ENCODE results near the gene CCR7.

Gene CCR7

GRCh38 chr17:40516581-40517285, 48.5 kb downstream of the CCR7 start:
- DNase-seq (ENCODE audit: low read depth) = peak; percentile 62

DNA sequence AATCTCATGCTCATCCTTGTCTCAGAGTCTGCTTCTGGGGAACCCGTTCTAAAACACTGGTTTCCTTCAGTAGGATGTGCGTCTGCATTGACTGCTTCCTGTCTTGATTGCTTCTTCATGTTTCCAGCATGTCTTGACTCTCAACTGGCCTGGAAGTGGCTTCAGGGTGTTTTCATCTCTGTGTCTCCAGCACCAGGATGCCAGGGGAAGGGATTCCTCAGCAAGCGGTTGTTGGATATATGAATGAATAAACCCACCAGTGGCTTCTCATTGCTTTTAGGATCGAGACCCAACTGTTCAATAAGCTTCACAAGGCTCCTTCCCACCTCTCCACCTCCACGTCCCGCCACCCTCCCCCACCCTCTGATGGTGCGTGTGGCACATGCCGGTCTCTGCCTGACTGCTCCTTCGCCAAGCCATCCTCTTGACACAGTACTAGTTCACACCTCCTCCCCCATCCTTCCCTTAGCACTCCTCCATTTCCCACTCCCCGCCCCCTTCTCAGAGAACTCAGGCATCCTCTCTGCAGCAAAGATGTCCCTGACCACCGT, 49.7 kb downstream of the CCR7 start:
- no peak for DNase-seq (ENCODE audit: low read depth)

- DNase-seq (ENCODE audit: low read depth) = no peak
Observed at GRCh38 chr17:40515011-40515410, 50.3 kb downstream of the CCR7 start.

GRCh38 chr17:40514013-40514875, 51.0 kb downstream of the CCR7 start:
- no peak for DNase-seq (ENCODE audit: low read depth)

DNA sequence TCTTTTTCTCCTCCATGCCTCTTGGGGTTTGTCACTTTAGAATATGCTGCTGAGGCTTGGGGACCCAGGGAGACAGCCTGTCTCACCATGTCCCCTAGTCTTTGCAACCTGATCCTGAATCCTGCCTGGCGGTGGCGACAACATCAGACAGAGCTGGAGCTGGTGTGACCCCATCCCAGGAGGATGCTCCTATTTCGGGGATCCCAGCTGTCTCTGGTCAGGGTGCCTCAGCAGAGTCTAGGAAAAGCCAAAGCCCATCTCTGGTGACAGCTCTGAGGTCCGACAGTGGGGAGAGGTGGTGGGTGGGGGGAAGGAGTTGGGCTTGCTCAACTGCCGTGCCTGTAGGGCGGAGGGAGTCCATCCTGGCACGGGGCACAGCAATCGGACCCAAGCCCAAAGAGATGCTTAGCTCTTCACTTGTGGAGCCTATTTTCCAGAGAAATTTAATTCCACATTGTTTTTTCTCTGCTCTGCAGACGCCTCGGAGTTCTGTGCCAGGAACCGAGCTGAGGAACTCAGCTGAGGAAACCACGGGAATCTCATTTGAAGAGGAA, 53.5 kb downstream of the CCR7 start:
- DNase-seq (ENCODE audit: low read depth) = no peak

- DNase-seq (ENCODE audit: low read depth) = no peak
Observed at GRCh38 chr17:40511136-40511535, 54.1 kb downstream of the CCR7 start.

GRCh38 chr17:40510328-40510648, 55.0 kb downstream of the CCR7 start:
- DNase-seq (ENCODE audit: low read depth) = no peak

GRCh38 chr17:40509626-40510327, 55.5 kb downstream of the CCR7 start:
- DNase-seq (ENCODE audit: low read depth) = no peak

GRCh38 chr17:40506786-40507185, 58.5 kb downstream of the CCR7 start:
- no peak for DNase-seq (ENCODE audit: low read depth)

All from EH (cell line).